ENCODE data around the gene PAK3. TPM values are rescaled to one million over a fixed set of nuclear protein-coding genes. Genes with fewer than 3 reads are reported as not detected.

Gene PAK3
- total RNA-seq, 1 donor from 2014 or later: 12.5 TPM

DNA sequence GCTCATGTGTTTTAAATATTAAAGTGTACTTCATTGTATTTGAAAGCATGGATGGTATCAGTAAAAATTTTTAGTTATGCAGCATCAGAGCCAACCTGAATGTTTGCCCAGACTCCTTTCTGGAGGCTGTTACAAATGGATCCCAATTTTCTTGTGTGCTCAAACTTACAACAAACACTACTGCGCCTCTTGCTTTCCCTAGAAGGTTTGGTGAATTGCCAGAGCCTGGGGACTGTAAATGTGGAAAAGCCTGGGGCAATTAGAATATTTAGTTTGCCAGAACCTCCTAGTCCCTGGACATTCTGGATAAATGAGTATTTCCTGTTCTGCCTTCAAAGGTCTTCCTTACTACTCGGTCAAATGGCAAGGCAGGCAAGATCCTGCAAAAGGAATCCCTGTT lies 169.5 kb downstream of the PAK3 start:
- no peak for DNase-seq (ENCODE audit: low spot score)
- H3K4me1 Mint-ChIP-seq: peaks cover 8% of the 10 kb centered on the region
- no peaks in the 10 kb centered on the region for H3K27me3 ChIP-seq

DNA sequence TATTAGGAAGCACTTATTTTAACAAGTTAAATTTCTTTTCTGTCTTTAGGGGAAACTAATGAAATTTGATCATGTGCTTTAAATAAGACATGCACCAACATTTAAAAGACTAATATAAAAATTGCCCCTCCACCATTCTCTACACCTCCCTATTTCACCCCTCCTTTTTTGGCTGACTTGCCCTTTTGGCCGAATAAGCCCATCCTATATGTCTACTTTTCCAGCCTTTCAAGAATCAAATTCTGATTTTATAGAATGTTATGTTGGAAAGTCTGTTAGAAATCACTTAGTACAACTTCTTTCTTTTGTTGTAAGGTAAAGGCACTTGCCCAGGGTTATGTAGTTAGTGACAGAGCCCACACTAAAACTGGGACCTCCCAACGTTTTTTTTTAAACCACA lies 172.5 kb downstream of the PAK3 start:
- no peaks in the 10 kb centered on the region for H3K36me3 ChIP-seq
- peak overlapping the region; percentile 59 for H3K4me3 ChIP-seq
- no peaks in the 10 kb centered on the region for H3K9me3 ChIP-seq (ENCODE audit: low read depth)
- H3K4me1 ChIP-seq: peaks cover 54% of the 10 kb centered on the region
- Mint-ChIP-seq H3K27ac (no peak overlapping the region), H3K4me3 (no peak overlapping the region), H3K9me3 (no peaks in the 10 kb centered on the region), H3K27me3 (ENCODE audit: insufficient read depth, low read depth) (peaks cover 2% of the 10 kb centered on the region), H3K36me3 (no peaks in the 10 kb centered on the region), H3K4me1 (peaks cover 3% of the 10 kb centered on the region)
- H3K79me2 ChIP-seq (ENCODE audit: low read depth): peaks cover 63% of the 10 kb centered on the region
- H3K27me3 ChIP-seq: no peaks in the 10 kb centered on the region
- TF ChIP-seq EZH2 (IDR thresholded peaks at IDR 0.05) (no peak), EZH2phosphoT487 (IDR thresholded peaks at IDR 0.05) (no peak)
- TF ChIP-seq, protein P1, sequence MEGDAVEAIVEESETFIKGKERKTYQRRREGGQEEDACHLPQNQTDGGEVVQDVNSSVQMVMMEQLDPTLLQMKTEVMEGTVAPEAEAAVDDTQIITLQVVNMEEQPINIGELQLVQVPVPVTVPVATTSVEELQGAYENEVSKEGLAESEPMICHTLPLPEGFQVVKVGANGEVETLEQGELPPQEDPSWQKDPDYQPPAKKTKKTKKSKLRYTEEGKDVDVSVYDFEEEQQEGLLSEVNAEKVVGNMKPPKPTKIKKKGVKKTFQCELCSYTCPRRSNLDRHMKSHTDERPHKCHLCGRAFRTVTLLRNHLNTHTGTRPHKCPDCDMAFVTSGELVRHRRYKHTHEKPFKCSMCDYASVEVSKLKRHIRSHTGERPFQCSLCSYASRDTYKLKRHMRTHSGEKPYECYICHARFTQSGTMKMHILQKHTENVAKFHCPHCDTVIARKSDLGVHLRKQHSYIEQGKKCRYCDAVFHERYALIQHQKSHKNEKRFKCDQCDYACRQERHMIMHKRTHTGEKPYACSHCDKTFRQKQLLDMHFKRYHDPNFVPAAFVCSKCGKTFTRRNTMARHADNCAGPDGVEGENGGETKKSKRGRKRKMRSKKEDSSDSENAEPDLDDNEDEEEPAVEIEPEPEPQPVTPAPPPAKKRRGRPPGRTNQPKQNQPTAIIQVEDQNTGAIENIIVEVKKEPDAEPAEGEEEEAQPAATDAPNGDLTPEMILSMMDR (IDR thresholded peaks at IDR 0.05): no peak
- peaks cover 6% of the 10 kb centered on the region for H3F3A ChIP-seq (ENCODE audit: low read depth)
- H3K27ac ChIP-seq: no peak overlapping the region
- peak overlapping the region; percentile 30 for H2AFZ ChIP-seq (replicated peaks)
- H3K4me2 ChIP-seq: peak overlapping the region; percentile 92
- DNase-seq (ENCODE audit: low spot score): no peak
- H4K20me1 ChIP-seq (ENCODE audit: low read depth): no peaks in the 10 kb centered on the region
- H3K9ac ChIP-seq: peak overlapping the region; percentile 30

More for the DNA sequence above, 169.5 kb downstream of the PAK3 start:
- H3K36me3 Mint-ChIP-seq: no peaks in the 10 kb centered on the region
- Histone ChIP-seq H3K36me3 (no peaks in the 10 kb centered on the region), H3F3A (ENCODE audit: low read depth) (no peaks in the 10 kb centered on the region), H3K4me1 (peaks cover 63% of the 10 kb centered on the region), H3K9me3 (ENCODE audit: low read depth) (no peaks in the 10 kb centered on the region), H2AFZ (replicated peaks) (no peak overlapping the region), H3K4me2 (no peak overlapping the region), H3K9ac (no peak overlapping the region), H3K27ac (no peak overlapping the region), H3K79me2 (ENCODE audit: low read depth) (peaks cover 63% of the 10 kb centered on the region), H4K20me1 (ENCODE audit: low read depth) (no peaks in the 10 kb centered on the region), H3K4me3 (no peak overlapping the region)
- no peaks in the 10 kb centered on the region for H3K9me3 Mint-ChIP-seq
- no peak overlapping the region for H3K27ac Mint-ChIP-seq
- H3K27me3 Mint-ChIP-seq (ENCODE audit: insufficient read depth, low read depth): peaks cover 2% of the 10 kb centered on the region
- no peak for TF ChIP-seq EZH2phosphoT487 (IDR thresholded peaks at IDR 0.05)
- no peak for TF ChIP-seq EZH2 (IDR thresholded peaks at IDR 0.05)
- TF ChIP-seq, protein P1 (IDR thresholded peaks at IDR 0.05): no peak
- no peak overlapping the region for H3K4me3 Mint-ChIP-seq

DNA sequence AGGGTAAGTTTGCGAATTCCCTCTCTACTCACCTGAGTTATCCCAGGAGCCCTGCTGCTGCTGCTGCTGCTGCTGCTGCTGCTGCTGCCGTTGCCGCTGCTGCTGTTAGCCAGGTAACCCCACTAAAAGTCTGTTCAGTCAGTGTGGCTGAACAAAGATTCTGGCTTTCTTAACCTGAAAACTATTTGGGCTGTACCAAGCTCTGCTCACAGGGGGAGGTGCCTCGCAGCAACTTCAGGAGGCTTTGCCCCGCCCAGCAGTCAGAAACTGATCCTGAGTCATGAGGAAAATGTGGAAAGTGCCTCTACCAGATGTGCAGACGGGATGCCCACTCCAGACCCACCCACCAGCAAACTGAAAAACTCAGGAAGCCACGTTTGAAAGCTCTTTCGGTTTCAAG lies 174.3 kb downstream of the PAK3 start, which contains the start of gene CAPN6:
Gene CAPN6 (minus strand): TSS at position 145 of the 400 bp plus-strand sequence. CDS start 6,547 bp downstream, outside the sequence.
- Mint-ChIP-seq H3K4me3 (no peak within 1 kb of the TSS), H3K27ac (no peak within 1 kb of the TSS), H3K4me1 (peaks cover 3% of the 10 kb centered on the region), H3K27me3 (ENCODE audit: insufficient read depth, low read depth) (peaks cover 2% of the 10 kb centered on the region), H3K9me3 (no peaks in the 10 kb centered on the region), H3K36me3 (no peaks in the 10 kb centered on the region)
- Histone ChIP-seq H3K79me2 (ENCODE audit: low read depth) (peaks cover 49% of the 10 kb centered on the region), H3K4me1 (peaks cover 46% of the 10 kb centered on the region), H3K9ac (peak within 1 kb of the TSS; percentile 30), H3K36me3 (no peaks in the 10 kb centered on the region), H3K4me2 (peak within 1 kb of the TSS; percentile 92), H3K4me3 (peak within 1 kb of the TSS; percentile 59), H3K27ac (no peak within 1 kb of the TSS), H3K9me3 (ENCODE audit: low read depth) (no peaks in the 10 kb centered on the region), H3F3A (ENCODE audit: low read depth) (peaks cover 6% of the 10 kb centered on the region), H4K20me1 (ENCODE audit: low read depth) (no peaks in the 10 kb centered on the region), H3K27me3 (no peaks in the 10 kb centered on the region), H2AFZ (replicated peaks) (peak within 1 kb of the TSS; percentile 83)
- DNase-seq (ENCODE audit: low spot score): peak; percentile 77
- no peak for TF ChIP-seq EZH2 (IDR thresholded peaks at IDR 0.05)
- TF ChIP-seq, protein P1 (IDR thresholded peaks at IDR 0.05): no peak
- TF ChIP-seq EZH2phosphoT487 (IDR thresholded peaks at IDR 0.05): no peak

Small RNAs within 50 kb of the gene (small RNA-seq; reads per million reads assigned to genes)
- not detected for gene FCF1P4

Other genes starting within 250 kb of the PAK3 start
- 226 and 232 TPM in 2 replicates for gene CAPN6, start 174.3 kb downstream of the PAK3 start, total RNA-seq (ENCODE audit: low replicate concordance)